Loucy (cell line): Measurements from ENCODE around the gene CCDC167.

ENCODE experiments used
- CTCF ChIP-seq: fragments of 200-600 bp; sonication (generic); conservative IDR thresholded peaks from 2 replicates; pipeline ENCODE4 v1.5.1; 2014; ENCODE audit warnings: mild to moderate bottlenecking, antibody characterized with exemption, low read length
- EZH2phosphoT487 ChIP-seq: fragments of 200-600 bp; IDR thresholded peaks from 2 replicates; pipeline ENCODE4 v1.6.1; 2018; ENCODE audit warnings: antibody characterized with exemption, mild to moderate bottlenecking, moderate library complexity, borderline replicate concordance

GRCh38 chr6:37523412-37523811, 23.7 kb upstream of the CCDC167 start:
- TF ChIP-seq CTCF = no peak
- TF ChIP-seq EZH2phosphoT487 = no peak
